GM12865 (cell line): ENCODE results near the gene SIGLEC9.

ENCODE experiments used
- DNase-seq: peaks from one replicate; pipeline ENCODE4 v3.0.0; 2010; ENCODE audit warnings: low read depth
- H3K4me3 ChIP-seq: 2 replicates; pipeline ENCODE4 v1.5.1; 2011; ENCODE audit warnings: mild to moderate bottlenecking, low read depth, low read length, control low read depth
- TF ChIP-seq, protein P1 (sequence below): IDR thresholded peaks from 2 replicates; pipeline ENCODE4 v1.5.1; 2011; ENCODE audit warnings: low read length, control low read depth, low read depth, inconsistent platforms; ENCODE audit not compliant: insufficient read depth; ENCODE audit errors: missing control alignments

Gene SIGLEC9

DNA sequence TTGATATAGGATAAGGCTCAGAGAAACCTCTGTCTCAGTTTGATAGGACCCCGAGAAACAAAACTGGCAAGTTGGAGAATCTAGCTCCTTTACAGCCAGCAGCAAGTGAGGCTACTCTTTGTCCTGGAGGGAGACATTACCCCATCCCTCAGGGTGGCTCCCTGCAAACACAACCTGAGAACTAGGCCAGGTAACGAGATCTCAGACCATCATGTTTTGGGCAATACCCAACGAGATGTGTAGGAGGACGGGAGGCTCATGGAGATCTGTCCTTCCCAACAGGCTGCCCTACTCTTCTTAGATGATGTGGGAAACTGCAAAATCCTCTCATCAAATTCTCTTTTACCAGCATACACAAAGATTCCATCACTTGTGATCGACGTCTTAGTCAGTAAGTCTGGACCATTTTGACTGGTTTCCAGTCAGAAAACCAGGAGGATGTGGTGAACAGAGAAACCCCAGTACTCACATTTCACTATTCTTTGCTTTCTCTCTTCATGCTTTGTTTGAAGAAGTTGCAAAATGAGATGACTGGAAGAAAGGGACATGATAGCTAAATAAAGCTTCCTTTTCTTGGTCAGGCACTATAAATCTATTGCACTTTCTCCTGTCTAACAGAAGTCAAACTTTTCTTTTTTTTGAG, 10.5 kb upstream of the SIGLEC9 start:
- DNase-seq, result peak; percentile 49
- TF ChIP-seq, protein P1, sequence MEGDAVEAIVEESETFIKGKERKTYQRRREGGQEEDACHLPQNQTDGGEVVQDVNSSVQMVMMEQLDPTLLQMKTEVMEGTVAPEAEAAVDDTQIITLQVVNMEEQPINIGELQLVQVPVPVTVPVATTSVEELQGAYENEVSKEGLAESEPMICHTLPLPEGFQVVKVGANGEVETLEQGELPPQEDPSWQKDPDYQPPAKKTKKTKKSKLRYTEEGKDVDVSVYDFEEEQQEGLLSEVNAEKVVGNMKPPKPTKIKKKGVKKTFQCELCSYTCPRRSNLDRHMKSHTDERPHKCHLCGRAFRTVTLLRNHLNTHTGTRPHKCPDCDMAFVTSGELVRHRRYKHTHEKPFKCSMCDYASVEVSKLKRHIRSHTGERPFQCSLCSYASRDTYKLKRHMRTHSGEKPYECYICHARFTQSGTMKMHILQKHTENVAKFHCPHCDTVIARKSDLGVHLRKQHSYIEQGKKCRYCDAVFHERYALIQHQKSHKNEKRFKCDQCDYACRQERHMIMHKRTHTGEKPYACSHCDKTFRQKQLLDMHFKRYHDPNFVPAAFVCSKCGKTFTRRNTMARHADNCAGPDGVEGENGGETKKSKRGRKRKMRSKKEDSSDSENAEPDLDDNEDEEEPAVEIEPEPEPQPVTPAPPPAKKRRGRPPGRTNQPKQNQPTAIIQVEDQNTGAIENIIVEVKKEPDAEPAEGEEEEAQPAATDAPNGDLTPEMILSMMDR, result no peak
- no peak overlapping the region for H3K4me3 ChIP-seq

DNA sequence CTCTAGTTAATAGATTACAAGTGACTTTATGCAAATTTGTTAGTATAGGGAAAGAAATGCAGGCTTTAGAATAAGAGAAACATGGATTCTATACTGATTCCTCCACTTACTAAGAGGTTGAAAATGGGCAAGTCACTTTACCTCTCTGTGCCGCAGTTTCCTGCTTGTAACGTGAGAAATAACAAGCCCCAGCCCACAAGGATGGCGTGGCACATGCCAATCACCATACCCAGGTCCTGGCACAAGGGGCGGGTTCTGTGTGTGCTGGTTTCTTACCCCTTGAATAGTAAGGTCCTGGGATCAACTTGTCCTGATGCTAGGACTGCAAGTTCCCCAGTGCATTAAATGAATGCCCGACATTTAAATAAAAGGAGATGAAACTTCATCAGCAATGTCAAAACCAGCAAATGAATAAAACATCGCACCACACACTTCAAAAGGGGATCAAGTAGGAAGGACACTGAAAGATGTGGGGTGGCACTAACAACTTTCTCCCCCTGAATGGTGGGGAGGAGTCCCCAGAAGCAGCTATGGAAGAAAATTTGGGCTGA, 7.9 kb upstream of the SIGLEC9 start:
- TF ChIP-seq, protein P1, result no peak
- DNase-seq, result no peak
- H3K4me3 ChIP-seq, result no peak overlapping the region

DNA sequence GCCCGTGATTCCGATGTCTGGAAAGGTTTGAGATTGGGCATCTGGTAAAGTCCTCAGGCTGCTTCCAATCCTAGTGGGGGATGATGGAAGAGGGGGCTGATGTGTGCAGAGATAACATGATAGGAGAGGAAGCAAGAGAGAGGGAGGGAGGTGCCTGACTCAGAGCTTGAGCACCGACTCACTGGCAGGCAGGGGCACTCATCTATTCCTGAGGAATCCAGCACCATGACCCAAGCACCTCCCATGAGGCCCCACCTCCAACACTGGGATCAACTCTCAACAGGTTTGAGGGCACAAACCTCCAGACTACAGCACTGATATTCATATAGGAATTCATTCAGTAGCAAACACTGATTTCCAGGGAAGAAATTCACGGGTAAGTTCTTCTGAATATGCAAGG, 5.6 kb upstream of the SIGLEC9 start:
- no peak for DNase-seq
- TF ChIP-seq, protein P1, result no peak
- H3K4me3 ChIP-seq, result no peak overlapping the region

DNA sequence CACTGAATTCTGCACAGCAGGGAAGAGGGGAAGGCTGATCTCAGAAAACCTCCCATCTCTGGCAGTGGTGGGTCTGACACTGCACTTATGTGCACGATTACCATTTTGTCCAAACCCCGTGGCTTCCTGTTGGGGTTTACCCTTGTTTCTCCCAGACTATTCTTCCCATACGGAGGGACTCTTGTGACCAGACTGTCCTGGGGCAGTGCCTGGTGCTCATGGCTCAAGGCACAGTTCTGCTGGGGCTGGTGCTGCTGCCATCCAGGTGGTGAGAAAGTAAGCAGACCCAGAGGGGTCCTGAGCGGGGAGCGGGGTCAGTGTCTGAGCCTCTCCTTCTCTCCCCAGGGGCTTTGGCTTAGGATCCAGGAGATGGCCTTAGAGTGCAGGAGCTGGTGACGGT, 5.1 kb upstream of the SIGLEC9 start:
- DNase-seq, result no peak
- no peak overlapping the region for H3K4me3 ChIP-seq
- TF ChIP-seq, protein P1, result no peak

DNA sequence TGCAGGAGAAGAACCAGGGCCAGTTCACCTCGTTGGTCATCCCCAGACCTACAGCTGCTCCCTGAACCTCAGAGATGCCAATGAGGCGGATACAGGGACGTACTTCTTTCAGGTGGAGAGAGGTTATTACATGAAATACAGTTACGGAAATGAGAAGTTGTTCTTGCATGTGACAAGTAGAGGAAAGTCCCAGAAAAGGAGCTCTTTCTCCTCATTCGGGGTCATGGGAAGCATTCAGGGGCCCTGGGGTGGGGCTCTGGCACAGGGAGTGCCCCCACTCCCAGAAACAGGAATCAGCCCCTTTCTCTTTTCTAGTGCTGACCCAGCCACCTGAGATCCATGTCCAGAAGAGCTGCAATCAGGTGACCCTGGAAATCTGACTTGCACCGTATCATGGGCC, 4.5 kb upstream of the SIGLEC9 start:
- no peak for DNase-seq
- H3K4me3 ChIP-seq, result no peak overlapping the region
- TF ChIP-seq, protein P1, result no peak

DNA sequence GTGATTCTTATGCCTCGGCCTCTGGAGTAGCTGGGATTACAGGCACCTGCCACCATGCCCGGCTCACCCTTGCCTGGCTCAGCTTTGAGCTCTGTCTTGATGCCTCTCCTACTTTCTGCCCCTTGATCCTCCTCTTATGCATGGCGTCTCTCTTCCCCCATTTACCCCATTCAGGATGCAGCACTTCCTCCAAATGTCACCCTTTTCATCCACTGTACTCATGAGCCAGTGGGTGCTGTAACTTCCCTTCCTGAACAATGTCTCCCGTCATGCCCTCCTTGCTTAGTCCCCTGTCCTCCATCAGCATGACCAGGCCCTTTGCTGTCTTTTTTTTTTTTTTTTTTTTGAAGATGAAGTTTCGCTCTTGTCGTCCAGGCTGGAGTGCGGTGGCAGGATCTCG, 3.4 kb upstream of the SIGLEC9 start:
- DNase-seq, result no peak
- no peak overlapping the region for H3K4me3 ChIP-seq
- TF ChIP-seq, protein P1, result no peak
